ENCODE measurements around the gene PLCH1. TPM values are rescaled to one million over a fixed set of nuclear protein-coding genes. Genes with fewer than 3 reads are reported as not detected.
A peak's percentile ranks its signal among the peaks of the same experiment; 100 is the strongest.

PLCH1 gene
- total RNA-seq, 1 experiment from 2014 or later: 3.8 TPM

DNA sequence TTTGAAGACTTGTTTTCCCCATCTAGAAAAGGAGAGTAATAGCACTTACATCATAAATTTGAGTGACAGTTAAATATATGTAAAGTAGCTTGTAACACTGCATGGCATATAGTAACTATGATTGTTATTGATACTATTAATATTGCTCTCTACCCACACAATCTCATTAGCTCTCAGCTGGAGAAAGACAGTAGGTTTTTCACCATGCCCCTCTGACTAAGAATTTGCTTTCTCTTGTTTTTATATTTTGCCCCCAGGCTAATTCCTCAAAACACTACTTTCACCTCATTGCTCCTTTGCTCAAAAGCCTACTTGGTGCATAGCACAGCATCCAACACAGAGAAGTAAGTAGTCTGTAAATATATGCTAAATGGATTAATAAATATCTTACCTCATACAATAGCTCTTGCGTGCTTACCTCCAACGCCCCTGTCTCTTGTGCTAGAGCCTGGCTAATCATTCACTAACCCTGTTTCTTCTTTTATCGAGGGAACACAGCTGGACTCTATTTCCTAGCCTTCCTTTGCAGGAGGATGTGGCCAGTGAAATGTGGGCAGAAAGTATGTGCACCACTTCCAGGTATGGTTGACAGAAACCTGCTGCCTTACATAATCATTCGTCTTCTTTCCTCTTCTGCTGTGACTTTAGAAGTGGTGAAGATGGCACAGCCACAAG is 190.0 kb downstream of the PLCH1 start:
- Histone ChIP-seq H3K27ac (ENCODE audit: low read depth, low read length) (no peak overlapping the region), H4K20me1 (ENCODE audit: insufficient read depth) (no peaks in the 10 kb centered on the region), H3K36me3 (ENCODE audit: control insufficient read depth in 1 of 2, insufficient read depth in 2 of 2, low read length in 2 of 2) (no peaks in the 10 kb centered on the region), H3K4me2 (ENCODE audit: low read length) (peak overlapping the region; percentile 18; the same call in 1 of the 2 replicates), H3K9me3 (ENCODE audit: control insufficient read depth in 1 of 2, insufficient read depth in 1 of 2, low read depth in 1 of 2, low read length in 2 of 2) (no peaks in the 10 kb centered on the region), H3K9ac (ENCODE audit: low read length) (no peak overlapping the region), H3K4me1 (ENCODE audit: control insufficient read depth in 1 of 2, insufficient read depth in 2 of 2, low read length in 2 of 2) (peaks cover 2 to 10% of the 10 kb centered on the region in 2 experiments; a peak in 3 of 4 replicates), H3K9me2 (ENCODE audit: insufficient read depth) (no peaks in the 10 kb centered on the region), H3K4me3 (replicated peaks in 1 of 2; ENCODE audit: low read depth in 1 of 2, low read length in 2 of 2) (no peak overlapping the region), H2AFZ (ENCODE audit: low read depth, low read length, poor library complexity, severe bottlenecking) (no peak overlapping the region), H3K27me3 (ENCODE audit: insufficient read depth, low read length) (no peaks in the 10 kb centered on the region), H3K79me2 (ENCODE audit: insufficient read depth, low read length) (no peaks in the 10 kb centered on the region)
- POLR2A ChIA-PET: no interaction called here
- CTCF ChIA-PET: no interaction called here
- intact Hi-C loops (cut with micrococcal nuclease): no loop called here
- ATAC-seq (no peak), DNase-seq (ENCODE audit: low read depth, low spot score) (no peak)
- TF ChIP-seq EZH2phosphoT487 (IDR thresholded peaks at IDR 0.05; ENCODE audit: borderline replicate concordance): no peak
- TF ChIP-seq, protein P1, sequence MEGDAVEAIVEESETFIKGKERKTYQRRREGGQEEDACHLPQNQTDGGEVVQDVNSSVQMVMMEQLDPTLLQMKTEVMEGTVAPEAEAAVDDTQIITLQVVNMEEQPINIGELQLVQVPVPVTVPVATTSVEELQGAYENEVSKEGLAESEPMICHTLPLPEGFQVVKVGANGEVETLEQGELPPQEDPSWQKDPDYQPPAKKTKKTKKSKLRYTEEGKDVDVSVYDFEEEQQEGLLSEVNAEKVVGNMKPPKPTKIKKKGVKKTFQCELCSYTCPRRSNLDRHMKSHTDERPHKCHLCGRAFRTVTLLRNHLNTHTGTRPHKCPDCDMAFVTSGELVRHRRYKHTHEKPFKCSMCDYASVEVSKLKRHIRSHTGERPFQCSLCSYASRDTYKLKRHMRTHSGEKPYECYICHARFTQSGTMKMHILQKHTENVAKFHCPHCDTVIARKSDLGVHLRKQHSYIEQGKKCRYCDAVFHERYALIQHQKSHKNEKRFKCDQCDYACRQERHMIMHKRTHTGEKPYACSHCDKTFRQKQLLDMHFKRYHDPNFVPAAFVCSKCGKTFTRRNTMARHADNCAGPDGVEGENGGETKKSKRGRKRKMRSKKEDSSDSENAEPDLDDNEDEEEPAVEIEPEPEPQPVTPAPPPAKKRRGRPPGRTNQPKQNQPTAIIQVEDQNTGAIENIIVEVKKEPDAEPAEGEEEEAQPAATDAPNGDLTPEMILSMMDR (IDR thresholded peaks at IDR 0.05 in 2 of 3, conservative IDR thresholded peaks at IDR 0.05 in 1 of 3; ENCODE audit: borderline replicate concordance in 1 of 3, insufficient read depth in 1 of 3, low read depth in 2 of 3, low read length in 2 of 3): no peak
- TF ChIP-seq EGR1 (IDR thresholded peaks at IDR 0.05; ENCODE audit: low read depth): no peak
- no peak for TF ChIP-seq ZFX (IDR thresholded peaks at IDR 0.05)
- TF ChIP-seq TCF7L2 (IDR thresholded peaks at IDR 0.05; ENCODE audit: borderline replicate concordance, extremely low read depth, insufficient read depth, insufficient read length): no peak
- TF ChIP-seq SRF (IDR thresholded peaks at IDR 0.05; ENCODE audit: low read depth): no peak
- TF ChIP-seq ZBTB33 (IDR thresholded peaks at IDR 0.05; ENCODE audit: extremely low read depth, insufficient replicate concordance, low read length): no peak
- no peak for TF ChIP-seq POLR2AphosphoS5 (IDR thresholded peaks at IDR 0.05; ENCODE audit: low read depth, low read length)
- no peak for TF ChIP-seq RAD21 (IDR thresholded peaks at IDR 0.05; ENCODE audit: low read depth)
- no peak for TF ChIP-seq JUND (IDR thresholded peaks at IDR 0.05)
- TF ChIP-seq REST (IDR thresholded peaks at IDR 0.05; ENCODE audit: low read depth): no peak
- TF ChIP-seq, protein P2, sequence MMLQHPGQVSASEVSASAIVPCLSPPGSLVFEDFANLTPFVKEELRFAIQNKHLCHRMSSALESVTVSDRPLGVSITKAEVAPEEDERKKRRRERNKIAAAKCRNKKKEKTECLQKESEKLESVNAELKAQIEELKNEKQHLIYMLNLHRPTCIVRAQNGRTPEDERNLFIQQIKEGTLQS (IDR thresholded peaks at IDR 0.05): no peak
- TF ChIP-seq EZH2 (IDR thresholded peaks at IDR 0.05): no peak
- TF ChIP-seq FOSL1 (IDR thresholded peaks at IDR 0.05; ENCODE audit: low read depth): no peak
- no peak for TF ChIP-seq CBX3 (IDR thresholded peaks at IDR 0.05; ENCODE audit: low read depth)
- RAD21 ChIA-PET (ENCODE audit: low non-redundant PET in 1 of 2, low total read pairs in 2 of 2, uncharacterized antibody in 2 of 2, unreplicated experiment in 2 of 2): no interaction called here
- no TSS peak for BruUV-seq (replicated peaks)
